ENCODE measurements around the gene MYL7. TPM values are rescaled to one million over a fixed set of nuclear protein-coding genes. Genes with fewer than 3 reads are reported as not detected.

MYL7 gene
- total RNA-seq, 1 experiment from 2014 or later, result not detected

DNA sequence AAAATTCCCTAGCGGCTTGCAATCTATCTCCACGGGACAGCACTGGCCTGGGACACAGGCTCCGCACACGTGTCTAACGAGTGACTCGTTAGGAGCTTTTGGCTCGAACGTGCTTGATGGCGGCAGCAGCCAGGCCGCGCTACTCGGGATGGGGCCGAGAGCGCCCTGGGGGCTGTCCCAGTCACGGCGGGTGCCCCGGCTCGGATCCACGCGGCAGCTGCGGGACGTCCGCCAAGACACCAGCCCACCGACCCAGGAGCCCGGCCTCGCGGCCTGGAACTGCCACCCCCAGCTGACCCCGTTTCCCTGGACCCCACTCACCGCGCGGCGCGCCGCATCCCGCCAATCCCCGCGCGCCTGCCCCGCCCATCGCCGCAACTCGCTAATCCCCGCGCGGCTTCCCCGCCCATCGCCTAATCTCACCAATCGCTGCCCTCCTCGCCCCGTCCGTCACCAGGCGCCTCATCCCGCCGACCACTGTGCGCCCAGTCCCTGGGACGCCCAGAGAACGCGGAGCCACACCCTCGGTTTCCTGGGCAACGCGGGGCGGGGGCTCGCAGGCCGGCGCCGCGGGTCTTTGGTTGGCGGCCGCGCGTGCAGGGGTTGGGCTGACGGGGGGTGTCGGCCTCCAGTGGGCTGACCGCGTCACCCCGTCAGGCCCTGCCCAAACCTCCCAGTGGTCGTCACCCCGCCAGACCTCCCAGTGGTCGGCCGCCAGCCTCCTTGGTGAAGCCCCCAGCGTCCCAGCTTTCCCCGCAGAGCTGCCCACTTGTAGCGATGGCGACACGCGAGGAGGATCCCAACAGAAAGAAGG lies 17.7 kb downstream of the MYL7 start, which contains the start of gene POLD2:
Gene POLD2 (minus strand): TSS at position 359 of the 814 bp plus-strand sequence. CDS start 1,495 bp downstream, outside the sequence.
- ChIA-PET POLR2A (ENCODE audit: low non-redundant PET) (interaction anchor here (0.6 kb wide), 1 partner anchor 90 kb away, joined by 3 read pairs; no protein-coding TSS in a partner anchor), CTCF (interaction anchor here (0.6 kb wide), 1 partner anchor 104 kb away, joined by 3 read pairs; no protein-coding TSS in a partner anchor)
- TF ChIP-seq CTCF (conservative IDR thresholded peaks at IDR 0.05; ENCODE audit: low read depth, low read length) (no peak), EZH2 (IDR thresholded peaks at IDR 0.05; ENCODE audit: borderline replicate concordance, low read depth, low read length, poor library complexity, severe bottlenecking) (no peak)
- Histone ChIP-seq H3K9me3 (ENCODE audit: low read depth, low read length, poor library complexity, severe bottlenecking) (no peaks in the 10 kb centered on the region), H3K27ac (ENCODE audit: low read depth, low read length, poor library complexity, severe bottlenecking) (peak within 1 kb of the TSS; percentile 83), H3K4me1 (ENCODE audit: insufficient read depth, low read length, poor library complexity, severe bottlenecking) (peaks cover 13% of the 10 kb centered on the region), H3K27me3 (replicated peaks; ENCODE audit: insufficient read depth, low read depth, low read length, poor library complexity) (no peaks in the 10 kb centered on the region), H3K36me3 (ENCODE audit: insufficient read depth, low read length, poor library complexity, severe bottlenecking) (peaks cover 32% of the 10 kb centered on the region), H3K4me3 (ENCODE audit: low read depth, low read length, poor library complexity, severe bottlenecking) (peak within 1 kb of the TSS; percentile 62)
- DNase-seq (ENCODE audit: low spot score), result peak; percentile 99
- no TSS peak for BruUV-seq (replicated peaks)
- intact Hi-C loops (cut with micrococcal nuclease; ENCODE audit: unreplicated experiment), result loop anchor here (5.0 kb wide), 1 partner anchor 79 kb away; the partner anchor contains the start of gene YKT6

GRCh38 chr7:44122529-44122928 lies 18.6 kb downstream of the MYL7 start:
- Histone ChIP-seq H3K9me3 (ENCODE audit: low read depth, low read length, poor library complexity, severe bottlenecking) (no peaks in the 10 kb centered on the region), H3K36me3 (ENCODE audit: insufficient read depth, low read length, poor library complexity, severe bottlenecking) (peaks cover 39% of the 10 kb centered on the region), H3K4me1 (ENCODE audit: insufficient read depth, low read length, poor library complexity, severe bottlenecking) (peaks cover 13% of the 10 kb centered on the region), H3K4me3 (ENCODE audit: low read depth, low read length, poor library complexity, severe bottlenecking) (peak overlapping the region; percentile 62), H3K27me3 (replicated peaks; ENCODE audit: insufficient read depth, low read depth, low read length, poor library complexity) (no peaks in the 10 kb centered on the region), H3K27ac (ENCODE audit: low read depth, low read length, poor library complexity, severe bottlenecking) (peak overlapping the region; percentile 83)
- no TSS peak for BruUV-seq (replicated peaks)
- DNase-seq (ENCODE audit: low spot score), result no peak
- ChIA-PET POLR2A (ENCODE audit: low non-redundant PET) (interaction anchor here (0.6 kb wide), 2 partner anchors 13 to 90 kb away, joined by 3 to 4 read pairs; no protein-coding TSS in a partner anchor), CTCF (no interaction called here)
- no peak for TF ChIP-seq EZH2 (IDR thresholded peaks at IDR 0.05; ENCODE audit: borderline replicate concordance, low read depth, low read length, poor library complexity, severe bottlenecking)
- TF ChIP-seq CTCF (conservative IDR thresholded peaks at IDR 0.05; ENCODE audit: low read depth, low read length), result no peak
- intact Hi-C loops (cut with micrococcal nuclease; ENCODE audit: unreplicated experiment), result loop anchor here (5.0 kb wide), 1 partner anchor 80 kb away; the partner anchor contains the start of gene YKT6

DNA sequence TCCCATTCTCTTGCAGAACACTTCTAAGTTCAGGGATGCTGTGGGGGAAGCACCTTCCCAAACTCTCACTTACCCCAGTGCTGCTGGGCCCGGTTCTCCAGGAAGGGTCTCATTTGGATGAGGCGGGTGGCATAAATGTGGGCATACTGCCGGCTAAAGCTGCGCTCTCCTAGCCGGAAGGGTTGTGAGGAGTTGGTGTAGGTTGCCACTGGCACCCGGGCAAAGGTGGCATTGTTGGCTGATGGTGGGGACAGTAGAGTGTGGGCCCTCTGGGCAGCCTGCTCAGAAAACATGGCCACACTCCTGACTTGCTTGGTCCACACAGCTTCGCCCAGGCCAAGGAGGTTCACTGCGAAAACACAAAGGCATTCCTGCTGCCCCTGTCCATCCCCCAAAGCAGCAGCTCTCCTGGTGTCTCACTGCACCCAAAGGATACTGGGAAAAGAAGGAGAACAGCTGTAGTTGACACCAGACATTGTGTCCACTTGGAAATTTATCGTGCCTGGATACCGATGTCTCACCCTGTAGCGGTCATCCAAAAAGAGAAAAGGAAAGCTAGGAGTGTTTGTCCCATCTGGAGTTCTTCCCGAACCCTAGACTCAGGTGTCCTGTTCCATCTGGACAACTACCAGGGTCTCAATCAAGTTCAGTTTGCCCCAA lies 19.2 kb downstream of the MYL7 start:
- Histone ChIP-seq H3K9me3 (ENCODE audit: low read depth, low read length, poor library complexity, severe bottlenecking) (no peaks in the 10 kb centered on the region), H3K4me1 (ENCODE audit: insufficient read depth, low read length, poor library complexity, severe bottlenecking) (peaks cover 13% of the 10 kb centered on the region), H3K4me3 (ENCODE audit: low read depth, low read length, poor library complexity, severe bottlenecking) (peak overlapping the region; percentile 62), H3K36me3 (ENCODE audit: insufficient read depth, low read length, poor library complexity, severe bottlenecking) (peaks cover 45% of the 10 kb centered on the region), H3K27me3 (replicated peaks; ENCODE audit: insufficient read depth, low read depth, low read length, poor library complexity) (no peaks in the 10 kb centered on the region), H3K27ac (ENCODE audit: low read depth, low read length, poor library complexity, severe bottlenecking) (peak overlapping the region; percentile 83)
- BruUV-seq (replicated peaks), result no TSS peak
- TF ChIP-seq CTCF (conservative IDR thresholded peaks at IDR 0.05; ENCODE audit: low read depth, low read length) (no peak), EZH2 (IDR thresholded peaks at IDR 0.05; ENCODE audit: borderline replicate concordance, low read depth, low read length, poor library complexity, severe bottlenecking) (no peak)
- intact Hi-C loops (cut with micrococcal nuclease; ENCODE audit: unreplicated experiment), result loop anchor here (5.0 kb wide), 1 partner anchor 80 kb away; the partner anchor contains the start of gene YKT6
- ChIA-PET CTCF (no interaction called here), POLR2A (ENCODE audit: low non-redundant PET) (interaction anchor here (0.6 kb wide), 1 partner anchor 13 kb away, joined by 4 read pairs; no protein-coding TSS in a partner anchor)
- no peak for DNase-seq (ENCODE audit: low spot score)

All from A673 (cell line).